Activated gamma-delta T cell (primary cell): Measurements from ENCODE around the gene NDC1.

Experiments used
- DNase-seq: peaks from one replicate; lab custom pipeline; 2025; lab: John Stamatoyannopoulos, UW

NDC1 gene

DNA sequence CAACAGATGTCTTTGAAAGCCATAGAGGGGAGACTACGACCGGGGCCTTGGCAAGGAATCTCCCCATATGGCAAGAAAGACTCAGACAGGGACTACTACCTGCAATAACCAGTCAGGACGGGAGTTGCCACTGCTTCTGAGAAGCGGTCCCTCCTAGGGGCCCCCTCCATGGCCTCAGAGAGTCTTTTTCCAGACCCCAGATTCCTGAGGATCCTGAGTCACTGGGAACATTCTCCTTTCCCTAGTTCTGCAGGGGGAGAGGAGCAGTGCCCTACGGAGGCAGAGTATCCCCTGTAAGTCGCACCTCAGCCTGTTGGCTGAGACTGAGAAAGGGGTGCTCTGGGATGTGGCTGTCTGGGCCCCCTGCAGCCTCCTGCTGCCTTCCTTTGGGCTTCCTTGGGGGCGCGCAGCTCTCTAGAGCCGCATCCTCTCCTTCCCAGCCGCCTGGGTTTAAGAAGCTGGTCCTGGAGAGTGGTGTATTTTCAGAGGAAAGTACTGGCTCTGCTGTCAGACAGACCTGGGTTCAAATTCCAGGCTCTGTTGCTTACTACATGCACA is 107.0 kb downstream of the NDC1 start:
- DNase-seq, result no peak

DNA sequence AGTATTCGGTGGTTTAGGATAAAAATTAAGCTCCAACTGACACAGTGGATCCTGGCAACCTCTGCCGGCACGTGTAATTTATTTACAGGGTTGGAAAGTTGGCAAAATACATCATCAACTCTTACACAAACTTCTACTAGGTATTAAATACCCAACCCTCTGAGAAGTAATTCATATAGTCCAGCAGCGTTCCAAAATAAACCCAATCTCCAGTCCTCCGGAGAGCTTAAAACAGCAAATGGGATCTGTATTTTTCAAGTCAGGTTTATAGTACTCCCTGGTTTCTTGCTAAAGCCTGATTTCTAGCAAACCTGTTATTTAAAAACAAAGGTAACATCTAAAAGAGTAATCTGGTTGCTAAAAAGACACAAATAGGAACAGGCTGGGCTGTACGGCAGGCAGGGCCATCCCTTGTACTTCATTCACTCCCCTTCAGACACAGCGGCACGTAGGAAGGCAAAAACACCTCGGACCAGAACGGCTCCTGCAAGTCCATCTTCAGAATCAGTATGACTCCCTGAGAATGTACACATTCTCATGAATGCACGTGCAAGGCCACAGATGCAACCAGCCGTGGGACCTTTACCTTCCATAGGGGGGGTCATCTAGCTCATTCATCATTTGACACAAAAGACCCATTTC is 107.8 kb downstream of the NDC1 start:
- DNase-seq, result no peak

DNA sequence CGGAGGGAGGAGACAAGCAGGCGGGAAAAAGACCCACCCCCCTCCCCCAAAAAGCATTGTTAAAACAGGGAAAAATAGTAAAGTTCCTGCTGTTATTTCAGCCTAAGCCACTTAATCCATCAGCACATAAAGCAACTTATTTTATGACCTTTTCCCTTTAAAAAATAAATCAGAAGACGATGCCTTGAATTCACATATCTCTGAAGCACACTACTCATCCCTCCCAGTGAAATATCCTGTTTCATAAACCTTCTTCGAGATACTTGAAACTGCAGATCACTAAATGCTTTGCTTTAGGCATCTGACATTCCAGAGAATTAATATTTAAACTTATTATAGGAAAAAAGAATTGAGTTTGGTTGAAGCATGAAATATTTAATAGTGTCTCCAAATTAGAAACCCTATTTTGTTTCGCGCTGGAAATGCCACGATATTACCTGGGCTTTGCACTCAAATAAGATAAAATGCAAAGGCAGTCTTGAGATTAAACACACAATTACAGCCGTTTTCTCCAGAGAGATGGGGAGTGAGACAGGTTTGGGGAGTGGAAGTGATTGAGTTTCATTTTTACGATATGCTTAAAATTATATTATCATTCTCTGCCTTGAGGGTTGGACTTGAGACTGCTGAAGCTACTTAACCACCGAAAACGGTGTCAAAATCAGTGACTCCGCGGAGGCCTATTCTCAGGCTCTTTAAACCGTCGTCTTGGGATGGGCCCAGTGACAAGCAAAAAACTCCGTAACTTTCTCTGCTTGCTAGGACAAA is 108.5 kb downstream of the NDC1 start:
- DNase-seq, result no peak

DNA sequence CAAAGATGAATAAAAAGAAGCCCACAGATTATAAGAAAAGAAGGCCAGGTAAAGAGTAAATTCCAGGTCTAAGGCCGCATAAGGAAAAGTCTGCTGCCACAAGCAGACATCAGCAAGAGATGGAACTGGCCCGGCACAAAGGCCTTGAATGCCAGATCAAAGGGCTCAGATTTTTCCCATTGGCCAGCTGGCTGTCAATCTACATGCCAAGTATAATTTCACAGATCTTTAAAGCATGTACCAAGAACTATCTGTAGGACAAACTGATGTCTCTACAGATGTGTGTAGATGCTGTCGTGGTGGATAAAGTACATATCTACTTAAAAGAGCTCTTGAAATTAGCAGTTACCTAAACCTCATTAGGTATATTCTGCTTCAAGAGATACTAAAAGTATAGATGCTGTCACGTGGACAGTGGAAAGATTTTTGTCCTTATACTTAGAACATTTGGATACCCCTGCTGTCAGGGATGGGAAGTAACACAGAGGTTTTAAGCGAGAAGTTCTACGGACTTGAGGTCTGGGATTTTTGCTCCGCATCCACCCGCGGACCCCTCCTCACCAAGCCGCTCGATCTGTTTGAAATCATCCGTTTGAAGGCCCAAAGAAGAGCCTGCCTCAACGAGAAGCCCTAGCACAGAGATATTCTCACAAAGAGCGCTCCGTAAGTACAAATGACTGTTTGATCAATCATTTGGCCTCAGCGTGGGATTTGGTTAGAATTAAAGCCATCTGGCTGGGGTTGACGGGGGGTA is 109.2 kb downstream of the NDC1 start:
- DNase-seq, result no peak

DNA sequence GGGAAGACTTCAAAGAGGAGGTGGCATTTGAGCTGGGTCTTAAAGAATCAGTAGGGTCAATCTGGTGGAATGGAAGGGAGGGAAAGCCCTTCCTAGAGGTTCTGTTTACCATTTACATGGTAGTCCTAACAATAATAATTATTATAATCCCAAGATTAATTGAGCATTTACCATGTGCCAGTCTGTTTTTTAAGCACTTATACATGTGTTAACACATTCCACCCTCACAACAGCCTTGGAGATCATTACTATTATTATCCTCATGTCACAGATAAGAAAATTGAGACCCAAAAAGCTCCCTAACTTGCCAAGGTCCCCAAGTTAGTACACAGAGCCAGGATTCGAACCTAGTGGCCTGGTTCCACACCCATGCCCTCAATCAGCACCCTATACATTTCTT is 109.9 kb downstream of the NDC1 start:
- DNase-seq, result no peak

DNA sequence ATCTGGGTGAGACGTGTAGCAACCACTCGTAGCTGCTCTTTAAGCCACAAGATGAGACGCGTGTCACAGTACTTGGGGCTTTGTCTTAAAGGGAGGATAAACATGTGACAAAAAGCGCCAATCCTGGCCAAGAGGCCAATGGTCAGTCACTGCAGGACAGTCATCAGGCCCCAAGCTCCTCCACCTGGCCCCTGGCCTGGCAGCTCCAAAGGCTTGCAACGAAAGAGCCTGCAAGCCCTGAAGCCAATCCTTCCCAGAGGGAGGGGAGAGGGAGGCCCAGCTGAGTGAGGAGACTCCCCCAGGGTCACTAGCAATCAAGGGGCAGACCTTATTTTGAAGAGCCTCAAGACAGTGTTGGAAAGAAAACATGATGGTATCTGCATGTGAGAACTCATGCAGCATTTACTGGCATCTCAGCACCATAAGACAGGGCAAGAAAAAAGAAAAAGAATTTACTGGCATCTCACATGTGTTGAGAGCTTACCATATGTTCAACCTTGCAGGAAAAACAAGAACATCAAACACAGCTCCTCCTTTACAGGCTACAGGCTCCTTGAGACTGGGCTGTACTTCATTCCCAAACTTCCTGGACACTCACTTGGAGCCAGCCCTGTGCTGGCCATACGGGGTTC is 110.5 kb downstream of the NDC1 start:
- no peak for DNase-seq

DNA sequence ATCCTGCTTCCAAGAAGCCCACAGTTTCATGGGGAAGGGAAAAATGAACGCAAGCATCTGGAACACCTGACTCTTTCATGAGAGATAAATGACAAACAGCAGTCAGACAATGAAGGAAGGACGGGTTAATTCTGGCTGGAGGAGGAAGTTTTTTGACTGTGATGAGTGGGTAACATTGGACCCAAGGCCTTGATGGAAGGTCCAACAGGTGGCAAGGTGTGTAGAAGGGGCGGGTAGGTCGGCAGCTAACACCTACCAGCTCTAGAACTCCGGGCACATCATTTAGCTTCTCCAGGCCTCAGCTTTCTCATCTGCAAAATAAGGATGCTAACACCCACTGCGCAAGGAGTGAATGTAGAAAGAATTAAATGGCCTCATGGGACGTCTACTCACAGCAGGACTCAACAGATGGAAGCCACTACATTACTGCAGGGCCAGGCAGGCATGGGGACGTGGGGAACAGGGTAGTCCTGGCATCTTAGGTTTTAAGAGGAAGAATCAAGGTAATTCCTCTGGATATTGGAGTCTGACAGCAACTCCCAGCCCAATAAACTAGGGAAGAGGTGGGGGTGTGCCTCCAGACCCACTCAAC is 112.0 kb downstream of the NDC1 start:
- DNase-seq, result no peak

DNA sequence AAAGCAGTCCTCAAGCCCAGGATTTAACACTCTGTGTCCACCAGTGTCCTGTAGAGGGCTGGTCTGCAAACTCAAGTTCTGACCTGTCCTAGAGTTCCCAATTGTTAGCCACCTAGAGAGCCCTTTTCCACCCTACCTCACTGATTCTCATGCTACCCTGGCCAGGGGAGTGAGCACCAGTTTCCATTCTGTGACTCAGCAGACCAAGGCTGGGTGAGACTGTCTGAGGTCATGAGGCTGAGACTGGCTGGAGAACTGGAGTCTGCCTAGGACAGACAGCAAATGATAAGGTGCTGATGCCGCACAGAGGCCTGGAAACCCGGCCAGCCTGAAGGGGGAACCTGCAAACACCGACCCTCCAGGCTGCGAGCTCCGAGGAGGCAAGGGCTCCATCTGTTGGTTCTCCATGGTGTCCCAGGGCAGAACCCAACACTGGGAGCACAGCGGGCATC is 112.8 kb downstream of the NDC1 start:
- DNase-seq, result no peak

DNA sequence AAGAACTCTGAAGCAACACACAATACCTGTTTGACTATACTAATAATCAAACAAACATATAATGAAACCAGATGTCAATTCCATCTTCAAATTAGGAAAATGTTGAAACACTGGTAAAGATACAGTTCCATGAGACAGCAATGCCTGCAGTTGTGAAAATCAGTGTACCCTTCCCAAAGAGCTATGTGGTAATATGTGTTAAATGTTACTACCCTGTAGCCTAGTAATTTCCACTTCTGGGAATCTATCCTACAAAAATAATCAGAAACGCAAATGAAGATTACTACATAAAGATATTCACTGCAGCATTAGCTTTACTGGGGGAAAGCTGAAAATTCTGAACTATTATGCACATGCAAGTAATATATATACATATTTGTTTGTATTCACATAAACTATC is 116.1 kb downstream of the NDC1 start:
- DNase-seq, result no peak

DNA sequence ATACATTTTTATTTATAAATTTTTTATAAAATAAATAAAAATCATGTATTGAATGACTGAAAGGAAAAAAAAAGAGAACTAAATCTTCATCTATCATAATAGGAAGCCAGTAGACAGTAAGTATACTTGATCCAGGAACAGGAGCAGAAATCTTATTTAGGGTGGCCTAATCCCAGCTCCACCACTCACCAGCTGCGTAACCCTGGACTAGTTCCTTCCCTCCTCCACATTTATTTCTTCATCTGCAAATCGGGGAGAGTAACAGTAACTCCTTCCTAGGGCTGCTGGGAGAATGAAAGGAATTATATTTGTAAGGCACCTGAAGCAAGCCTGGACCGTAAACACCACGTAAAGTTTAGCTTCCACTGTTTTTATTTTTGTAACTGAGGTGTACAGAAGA is 117.0 kb downstream of the NDC1 start:
- DNase-seq, result no peak

DNA sequence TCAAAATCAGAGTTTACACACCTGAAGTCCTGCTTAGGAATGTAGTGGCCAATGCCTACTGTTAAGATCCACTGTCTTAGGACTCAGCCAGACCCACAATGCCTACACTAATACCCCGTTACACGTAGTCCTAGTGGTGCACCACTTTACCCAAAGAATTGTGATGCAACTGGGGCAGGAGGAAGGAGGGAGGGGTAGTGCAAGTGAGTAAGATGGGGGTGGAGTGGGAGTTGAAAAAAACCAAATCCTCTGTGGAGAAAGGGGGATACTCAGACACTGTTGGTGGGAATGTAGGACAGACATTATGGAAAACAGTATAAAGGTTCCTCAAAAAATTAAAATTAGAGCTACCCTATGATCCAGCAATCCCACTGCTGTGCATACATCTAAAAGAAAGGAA is 118.6 kb downstream of the NDC1 start:
- no peak for DNase-seq

DNA sequence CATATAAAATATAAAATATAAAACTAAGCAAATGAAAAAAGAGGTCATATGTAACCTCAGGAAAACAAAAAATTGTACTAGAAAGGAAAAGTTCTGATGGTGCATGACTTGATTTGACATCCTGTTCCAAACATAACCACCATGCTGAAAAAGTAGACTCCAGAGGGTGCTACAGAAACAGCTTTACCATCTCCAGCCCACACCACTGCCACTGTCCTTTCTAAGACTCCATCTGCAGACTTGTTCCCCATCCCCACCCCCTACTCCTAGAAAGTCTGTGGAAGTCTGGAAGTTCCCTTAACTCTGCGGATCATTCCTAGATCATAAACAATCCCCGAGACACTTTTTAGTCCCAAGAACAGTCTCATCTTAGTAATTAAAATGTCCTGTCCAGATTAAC is 119.7 kb downstream of the NDC1 start:
- no peak for DNase-seq

DNA sequence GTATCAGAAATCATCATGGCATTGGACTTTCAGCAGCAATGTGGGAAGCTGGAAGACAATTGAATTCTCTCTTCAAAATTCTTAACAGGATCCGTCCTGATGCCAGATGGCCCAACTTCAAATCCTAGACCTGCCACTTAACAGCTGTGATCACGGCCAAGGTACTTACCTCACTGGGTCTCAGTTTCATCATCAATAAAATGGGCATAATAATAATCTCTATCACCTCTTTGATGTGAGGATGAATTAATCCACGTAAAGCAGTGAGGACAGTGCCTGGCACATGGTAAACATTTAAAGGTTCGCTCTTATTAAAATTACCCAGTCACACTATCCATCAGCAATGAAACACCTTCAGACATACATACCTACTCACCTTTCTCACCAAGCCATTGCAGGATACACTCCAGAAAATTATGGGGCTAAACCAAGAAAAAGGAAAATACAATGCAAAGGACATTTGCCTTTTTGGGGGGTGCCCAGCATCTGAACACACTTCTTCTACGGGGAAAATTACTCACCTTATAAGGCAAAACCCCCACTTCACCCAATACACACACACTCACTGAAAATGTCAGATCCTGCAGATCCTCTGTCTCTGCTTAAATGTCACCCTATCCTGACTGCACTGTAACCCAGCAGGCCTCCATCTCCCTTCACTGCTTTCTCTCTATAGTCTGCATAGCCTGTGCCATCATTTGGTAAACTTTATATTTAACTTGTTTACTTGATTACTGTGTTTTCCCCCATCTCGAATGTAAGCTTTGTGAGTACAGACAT is 120.9 kb downstream of the NDC1 start:
- DNase-seq, result no peak

DNA sequence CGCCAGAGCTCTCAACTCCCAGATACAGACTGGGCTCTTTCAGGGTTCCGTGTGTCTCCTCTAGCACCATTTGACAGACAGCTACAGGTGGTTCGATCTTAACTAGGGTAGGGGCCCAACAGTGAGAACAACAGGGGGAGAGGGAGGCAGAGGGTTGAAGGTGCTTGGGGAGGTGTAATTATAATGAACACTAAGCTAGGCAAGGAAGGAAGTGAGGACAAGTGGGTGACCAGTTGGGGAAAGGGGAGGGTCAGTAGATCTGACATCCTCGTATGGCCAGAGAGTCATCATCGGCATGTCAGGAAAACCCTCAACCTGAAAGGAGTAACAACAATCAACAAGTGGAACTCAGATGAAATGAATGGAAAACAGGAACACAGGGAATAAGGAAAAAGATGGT is 121.9 kb downstream of the NDC1 start:
- DNase-seq, result no peak

DNA sequence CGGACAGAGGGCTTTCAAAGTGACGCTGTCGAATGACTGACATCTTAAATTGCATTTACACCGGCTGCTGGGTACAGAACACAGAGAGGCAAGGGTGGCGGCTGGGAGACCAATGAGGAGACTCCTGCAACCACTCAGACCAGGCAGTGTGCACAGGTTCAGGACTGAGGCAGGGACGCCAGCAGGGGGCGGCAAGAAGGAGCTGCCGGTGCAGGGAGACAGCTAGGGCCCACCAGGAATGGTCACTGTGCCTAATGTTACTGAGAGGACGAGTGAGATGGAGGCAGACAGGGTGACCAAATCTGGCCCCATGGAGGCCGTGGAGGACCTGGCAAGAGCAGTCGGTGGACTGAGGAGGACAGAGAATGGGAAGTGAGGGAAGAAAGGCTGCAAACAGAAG is 122.6 kb downstream of the NDC1 start:
- DNase-seq, result no peak
